ENCODE data around the gene ANP32A.

Gene ANP32A

DNA sequence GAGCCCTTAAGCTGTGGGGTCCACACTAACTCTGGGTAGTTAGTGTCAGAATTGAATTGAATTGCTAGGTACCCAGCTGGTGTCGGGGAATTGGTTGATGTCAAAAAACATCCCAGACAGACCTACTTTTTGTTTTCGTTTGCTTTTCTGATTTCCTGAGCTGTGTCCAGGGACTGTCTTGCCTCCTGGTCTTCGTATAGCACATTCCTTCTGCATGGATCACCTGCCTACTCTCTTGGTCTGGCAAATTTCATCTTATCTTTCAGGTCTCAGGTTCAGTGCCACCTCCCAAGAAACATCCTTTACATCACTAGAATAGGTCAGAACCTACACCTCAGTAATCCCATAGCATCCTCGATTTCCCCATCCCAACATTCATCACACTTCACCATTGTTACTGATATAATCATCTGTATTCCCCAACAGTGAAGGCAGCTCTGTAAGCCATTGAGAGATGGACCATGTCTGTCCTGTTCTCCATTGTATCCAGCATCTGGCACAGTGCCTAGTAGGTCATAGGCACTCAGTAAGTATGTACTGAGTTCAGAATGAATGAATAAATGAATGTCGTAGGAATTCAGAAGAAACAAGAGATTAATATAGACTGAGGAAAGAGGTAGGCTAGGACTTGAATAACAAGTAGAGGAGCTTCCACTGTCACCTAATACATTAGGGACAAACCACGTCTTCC is 81.2 kb downstream of the ANP32A start:
- no peak for DNase-seq

DNA sequence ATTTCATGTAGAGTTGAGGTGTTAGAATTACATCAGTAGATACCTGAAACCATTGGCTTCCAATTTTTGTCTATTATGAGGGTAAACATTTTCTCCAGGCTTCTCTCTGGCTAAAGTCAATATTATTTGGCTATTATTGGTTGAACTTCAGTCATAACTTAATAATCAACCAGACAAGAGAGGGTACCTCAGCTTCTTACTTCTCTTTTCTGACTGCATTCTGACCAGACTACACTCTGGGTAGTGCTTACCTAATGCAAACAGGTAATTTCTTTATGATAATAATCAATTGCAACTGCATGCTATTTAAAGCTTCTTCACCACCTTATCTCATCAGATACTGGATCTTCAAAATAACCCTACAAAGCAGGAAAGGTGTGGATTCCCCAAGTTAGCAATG is 85.1 kb downstream of the ANP32A start:
- DNase-seq, result no peak

DNA sequence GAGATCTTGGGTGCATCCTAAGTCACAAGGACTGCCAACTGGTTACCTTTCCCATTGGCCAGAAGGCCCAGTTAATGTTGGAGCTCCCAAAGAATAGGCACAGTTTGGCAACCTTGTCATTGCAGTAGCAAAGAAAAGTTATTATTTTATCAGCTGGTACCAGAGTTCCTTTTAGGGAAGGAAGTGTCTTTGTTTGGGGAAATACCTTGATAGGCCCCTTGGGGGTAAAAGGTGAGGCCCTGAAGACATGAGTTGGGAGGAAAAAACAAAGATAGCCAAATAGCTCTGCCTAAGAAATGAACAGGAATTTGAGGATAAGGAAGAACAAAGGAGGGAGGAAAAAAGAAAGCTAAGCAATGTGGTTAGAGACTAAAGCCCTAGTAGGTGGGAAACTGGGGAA is 85.8 kb downstream of the ANP32A start:
- no peak for DNase-seq

DNA sequence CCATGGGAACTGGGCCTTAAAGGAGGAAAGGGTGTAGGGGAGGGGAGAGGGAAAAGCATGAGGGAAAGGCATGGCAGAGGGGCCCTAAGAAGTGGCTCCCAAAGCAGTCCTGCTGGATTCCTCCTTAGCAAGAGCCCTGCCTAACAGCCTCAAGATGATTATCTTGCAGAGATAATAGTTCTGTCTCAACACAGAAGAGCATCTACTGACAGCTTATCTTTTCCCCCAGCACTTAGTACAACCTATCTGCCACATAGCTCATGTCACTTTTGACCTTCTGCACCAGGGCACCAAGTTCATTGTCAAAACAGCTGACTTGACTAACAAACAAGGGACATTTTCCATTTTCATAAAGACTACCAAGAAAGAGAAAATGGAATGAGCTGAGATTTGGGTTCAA is 86.3 kb downstream of the ANP32A start:
- no peak for DNase-seq

DNA sequence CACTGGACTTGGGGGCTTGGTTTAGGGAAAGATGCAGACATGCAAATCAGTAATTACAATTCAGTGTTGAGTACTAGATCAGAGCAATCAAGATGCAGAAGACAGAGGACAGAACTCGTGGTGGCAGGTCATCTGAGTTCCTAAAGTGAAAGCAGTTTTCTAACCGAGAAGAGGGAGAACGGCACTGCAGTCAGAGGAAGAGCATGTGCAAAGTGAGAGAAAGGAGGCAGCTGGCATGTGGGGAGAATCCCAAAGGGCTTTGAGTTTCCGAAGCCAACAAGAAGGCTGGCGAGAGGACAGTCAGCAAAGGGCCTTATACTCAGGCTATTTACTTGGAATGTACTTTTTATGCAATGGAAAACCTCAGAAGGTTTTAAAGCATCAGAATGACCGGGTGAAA is 87.0 kb downstream of the ANP32A start:
- no peak for DNase-seq

DNA sequence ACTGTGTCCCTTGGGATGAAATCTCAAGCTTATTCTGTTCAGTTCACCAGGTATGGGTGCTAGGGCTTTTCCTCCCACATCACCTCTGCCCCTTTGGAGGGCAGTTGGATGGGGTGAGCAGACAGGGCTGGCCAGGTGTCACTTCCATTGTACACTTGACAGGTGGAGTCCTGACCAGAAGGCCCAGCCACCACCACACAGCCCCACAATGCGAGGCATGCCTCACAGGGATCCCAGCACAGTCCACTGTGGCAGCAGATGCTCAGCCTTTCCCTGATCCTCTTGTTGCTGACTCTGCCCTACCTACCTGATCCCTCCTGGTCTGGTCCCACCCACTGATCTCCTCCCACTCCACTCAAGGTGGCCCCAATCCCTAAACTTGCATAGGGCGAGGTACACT is 88.2 kb downstream of the ANP32A start:
- DNase-seq, result no peak

DNA sequence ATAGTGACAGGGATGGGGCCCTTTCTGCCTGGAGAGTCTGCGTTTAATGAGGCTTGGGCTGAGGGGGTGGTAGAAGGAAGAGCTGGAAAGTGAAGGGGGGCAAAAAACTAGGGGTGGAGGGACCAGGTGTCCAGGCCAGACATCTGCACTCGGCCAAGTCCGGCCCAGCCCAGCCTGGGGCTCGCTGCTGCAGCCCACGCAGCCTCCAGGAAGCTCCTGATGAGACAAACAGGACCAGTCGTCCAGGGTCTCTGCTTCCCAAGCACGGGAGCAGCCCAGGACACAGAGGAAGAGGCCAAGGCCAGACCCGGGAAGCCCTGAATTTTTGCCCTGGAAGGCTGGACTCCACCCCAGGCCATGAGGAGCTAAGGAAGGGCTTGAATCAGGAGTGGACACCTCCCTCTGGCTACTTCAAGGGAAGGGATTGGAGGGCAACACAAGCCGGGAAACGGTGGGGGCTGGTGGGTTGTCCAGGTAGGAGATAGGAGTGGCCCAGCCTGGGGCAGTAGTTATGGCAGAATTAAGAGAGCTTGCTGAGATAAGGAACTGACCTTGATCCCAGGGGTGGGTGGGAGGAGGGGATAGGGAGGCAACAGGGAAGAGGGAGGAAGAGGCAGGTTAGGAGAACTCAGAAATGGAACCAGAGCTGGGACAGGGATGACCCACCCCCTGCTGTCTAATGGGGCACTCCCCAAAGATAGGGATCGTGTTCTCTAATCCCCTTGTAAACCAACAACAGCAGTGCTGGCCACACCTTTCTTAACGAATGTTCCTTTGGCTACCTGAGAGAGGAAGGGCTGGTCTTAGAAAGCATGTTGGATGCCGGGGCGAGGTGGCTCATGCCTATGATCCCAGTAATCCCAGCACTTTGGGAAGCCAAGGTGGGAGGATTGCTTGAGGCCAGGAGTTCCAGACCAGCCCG is 89.5 kb downstream of the ANP32A start:
- no peak for DNase-seq

DNA sequence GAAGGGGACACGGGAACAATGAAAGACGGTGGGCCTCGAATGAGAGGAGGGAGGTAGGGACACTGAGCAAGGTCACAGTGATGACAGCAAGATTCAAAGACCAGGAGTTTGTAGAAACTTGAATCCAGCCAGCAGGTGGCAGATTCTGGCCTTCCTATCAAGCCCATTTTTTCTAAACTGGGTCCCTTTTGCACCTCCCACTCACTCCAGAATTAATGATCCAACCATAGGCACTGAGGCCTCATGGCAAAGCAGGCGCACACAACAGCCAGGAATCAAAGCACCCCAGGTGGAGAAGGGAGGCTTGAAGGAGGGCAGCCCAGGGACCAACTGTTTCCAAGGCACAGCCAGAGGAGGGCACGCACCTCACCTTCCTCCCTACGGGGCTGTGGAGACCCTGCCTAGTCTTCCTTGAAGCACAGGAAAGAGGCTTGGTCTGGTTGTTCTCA is 90.2 kb downstream of the ANP32A start:
- DNase-seq, result peak; percentile 27

DNA sequence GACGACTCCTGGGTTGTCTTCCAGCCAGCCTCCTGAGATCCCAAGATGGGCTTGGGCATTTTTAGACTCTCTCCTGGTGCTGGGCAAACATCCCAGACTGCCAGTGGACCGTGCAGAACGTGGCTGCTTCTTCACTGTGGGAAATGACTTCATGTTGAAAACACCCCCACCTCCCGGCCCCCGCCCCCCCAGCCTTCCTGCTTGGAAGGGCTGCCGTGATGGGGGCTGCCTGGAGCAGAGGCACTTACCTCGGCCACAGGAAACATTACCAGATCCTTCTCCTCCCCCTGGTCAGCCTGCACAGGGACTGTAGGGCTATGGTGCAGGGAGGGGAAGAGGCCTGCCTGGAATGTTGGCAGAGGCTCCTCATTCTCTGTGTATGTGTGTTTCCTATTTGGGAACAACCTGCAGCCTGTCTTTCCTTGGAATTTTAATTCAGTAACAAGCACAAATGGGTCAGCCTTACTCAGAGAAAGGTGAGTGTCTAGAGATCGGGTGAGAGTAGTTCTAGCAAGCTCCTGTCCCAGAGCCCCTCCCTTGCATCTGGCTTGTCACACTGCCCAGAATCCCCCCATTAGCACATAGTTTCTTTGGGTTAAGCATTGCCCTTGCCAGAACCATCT is 90.8 kb downstream of the ANP32A start:
- DNase-seq, result no peak
